Measurements from ENCODE around the gene OIP5. TPM values are rescaled to one million over a fixed set of nuclear protein-coding genes. Genes with fewer than 3 reads are reported as not detected.

The OIP5 gene
- total and polyA plus RNA-seq, 2 of the 13 experiments (the other 11 are each of a cell fraction or from before 2014, with no cell fraction given), result 10.7 to 38.0 TPM

DNA sequence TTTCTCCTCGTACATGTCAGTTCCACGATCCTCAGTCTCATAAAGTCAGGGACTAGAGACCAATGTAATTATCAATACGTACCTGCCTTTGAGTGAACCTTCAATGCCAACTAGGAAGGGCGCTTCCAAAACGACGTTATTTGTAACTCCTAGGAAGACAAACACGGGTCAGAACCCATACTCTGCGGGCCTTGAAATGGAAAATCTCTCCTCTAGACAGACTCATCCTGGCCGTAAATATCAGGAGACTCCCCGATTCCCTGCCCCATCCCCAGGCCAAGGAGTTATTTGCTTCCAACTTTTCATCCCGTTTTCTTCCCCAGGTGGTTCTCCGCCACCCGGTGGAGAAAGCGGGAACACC, 578 bp downstream of the OIP5 start (continued):
- TF ChIP-seq, protein P1, sequence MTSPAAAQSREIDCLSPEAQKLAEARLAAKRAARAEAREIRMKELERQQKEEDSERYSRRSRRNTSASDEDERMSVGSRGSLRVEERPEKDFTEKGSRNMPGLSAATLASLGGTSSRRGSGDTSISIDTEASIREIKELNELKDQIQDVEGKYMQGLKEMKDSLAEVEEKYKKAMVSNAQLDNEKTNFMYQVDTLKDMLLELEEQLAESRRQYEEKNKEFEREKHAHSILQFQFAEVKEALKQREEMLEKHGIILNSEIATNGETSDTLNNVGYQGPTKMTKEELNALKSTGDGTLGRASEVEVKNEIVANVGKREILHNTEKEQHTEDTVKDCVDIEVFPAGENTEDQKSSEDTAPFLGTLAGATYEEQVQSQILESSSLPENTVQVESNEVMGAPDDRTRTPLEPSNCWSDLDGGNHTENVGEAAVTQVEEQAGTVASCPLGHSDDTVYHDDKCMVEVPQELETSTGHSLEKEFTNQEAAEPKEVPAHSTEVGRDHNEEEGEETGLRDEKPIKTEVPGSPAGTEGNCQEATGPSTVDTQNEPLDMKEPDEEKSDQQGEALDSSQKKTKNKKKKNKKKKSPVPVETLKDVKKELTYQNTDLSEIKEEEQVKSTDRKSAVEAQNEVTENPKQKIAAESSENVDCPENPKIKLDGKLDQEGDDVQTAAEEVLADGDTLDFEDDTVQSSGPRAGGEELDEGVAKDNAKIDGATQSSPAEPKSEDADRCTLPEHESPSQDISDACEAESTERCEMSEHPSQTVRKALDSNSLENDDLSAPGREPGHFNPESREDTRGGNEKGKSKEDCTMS (CRISPR knock-in tag; conservative IDR thresholded peaks at IDR 0.05), result no peak
- TF ChIP-seq ZNF709 (CRISPR knock-in tag; IDR thresholded peaks at IDR 0.05) (peak; percentile 1; the same call in 1 of the 2 replicates), ZBTB21 (CRISPR knock-in tag; IDR thresholded peaks at IDR 0.05) (no peak), ZNF615 (CRISPR knock-in tag; IDR thresholded peaks at IDR 0.05; ENCODE audit: borderline replicate concordance) (no peak), ZNF790 (CRISPR knock-in tag; IDR thresholded peaks at IDR 0.05; ENCODE audit: borderline replicate concordance) (0 out of 2 replicates have a peak, but pooled peaks have one; percentile 17), ZBTB38 (CRISPR knock-in tag; IDR thresholded peaks at IDR 0.05) (no peak), TOPORS (CRISPR knock-in tag; IDR thresholded peaks at IDR 0.05) (no peak; the same call in 1 of the 2 replicates), TARDBP (CRISPR knock-in tag; IDR thresholded peaks at IDR 0.05) (0 out of 2 replicates have a peak, but pooled peaks have one; percentile 4), NFATC3 (CRISPR knock-in tag; IDR thresholded peaks at IDR 0.05) (no peak), MEIS1 (CRISPR knock-in tag; IDR thresholded peaks at IDR 0.05; ENCODE audit: borderline replicate concordance) (no peak), HMGXB4 (CRISPR knock-in tag; IDR thresholded peaks at IDR 0.05; ENCODE audit: borderline replicate concordance in 1 of 2, low read depth in 1 of 2) (peak in 1 of 2 experiments; percentile 86; a peak in 1 of 4 replicates), MXI1 (IDR thresholded peaks at IDR 0.05; ENCODE audit: borderline replicate concordance, low read depth, low read length) (no peak), ZNF607 (CRISPR knock-in tag; IDR thresholded peaks at IDR 0.05; ENCODE audit: borderline replicate concordance) (no peak), ZNF30 (CRISPR knock-in tag; IDR thresholded peaks at IDR 0.05) (0 out of 2 replicates have a peak, but pooled peaks have one; percentile 60), HNRNPLL (IDR thresholded peaks at IDR 0.05; ENCODE audit: low read depth, low read length, poor library complexity, severe bottlenecking) (no peak), XRCC5 (optimal IDR thresholded peaks at IDR 0.05; ENCODE audit: low read length) (peak; percentile 74), ZNF501 (CRISPR knock-in tag; IDR thresholded peaks at IDR 0.05) (no peak), HMGA1 (CRISPR knock-in tag; conservative IDR thresholded peaks at IDR 0.05) (no peak), FOSL2 (CRISPR knock-in tag; IDR thresholded peaks at IDR 0.05) (no peak), STAG1 (CRISPR knock-in tag; IDR thresholded peaks at IDR 0.05) (peak; percentile 73), KDM5B (CRISPR knock-in tag; IDR thresholded peaks at IDR 0.05; ENCODE audit: borderline replicate concordance) (no peak), RFXANK (CRISPR knock-in tag; IDR thresholded peaks at IDR 0.05) (no peak), RCOR2 (CRISPR knock-in tag; IDR thresholded peaks at IDR 0.05) (no peak), ZNF230 (CRISPR knock-in tag; IDR thresholded peaks at IDR 0.05) (no peak), PHB2 (IDR thresholded peaks at IDR 0.05; ENCODE audit: partially characterized antibody) (no peak), GZF1 (CRISPR knock-in tag; IDR thresholded peaks at IDR 0.05) (peak; percentile 61; the same call in 1 of the 2 replicates), ZNF34 (CRISPR knock-in tag; IDR thresholded peaks at IDR 0.05; ENCODE audit: borderline replicate concordance) (0 out of 2 replicates have a peak, but pooled peaks have one; percentile 63), WIZ (CRISPR knock-in tag; IDR thresholded peaks at IDR 0.05) (no peak)
- TF ChIP-seq, protein P2, sequence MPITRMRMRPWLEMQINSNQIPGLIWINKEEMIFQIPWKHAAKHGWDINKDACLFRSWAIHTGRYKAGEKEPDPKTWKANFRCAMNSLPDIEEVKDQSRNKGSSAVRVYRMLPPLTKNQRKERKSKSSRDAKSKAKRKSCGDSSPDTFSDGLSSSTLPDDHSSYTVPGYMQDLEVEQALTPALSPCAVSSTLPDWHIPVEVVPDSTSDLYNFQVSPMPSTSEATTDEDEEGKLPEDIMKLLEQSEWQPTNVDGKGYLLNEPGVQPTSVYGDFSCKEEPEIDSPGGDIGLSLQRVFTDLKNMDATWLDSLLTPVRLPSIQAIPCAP (CRISPR knock-in tag; IDR thresholded peaks at IDR 0.05; ENCODE audit: low read depth), result 0 out of 2 replicates have a peak, but pooled peaks have one; percentile 6
